BE2C (cell line): ENCODE data around the gene PDE2A.
A peak's percentile ranks its signal among the peaks of the same experiment; 100 is the strongest.

Source experiments
- DNase-seq: peaks from one replicate; pipeline ENCODE4 v3.0.0-alpha.2; 2020
- H3K27me3 ChIP-seq: fragments of 250-450 bp; sonication (Bioruptor Pico); 2 replicates; pipeline ENCODE4 v1.5.1; 2020; ENCODE audit warnings: mild to moderate bottlenecking
- H3K36me3 ChIP-seq: fragments of 250-450 bp; sonication (Bioruptor Pico); 2 replicates; pipeline ENCODE4 v1.5.1; 2020; ENCODE audit warnings: mild to moderate bottlenecking
- H3K4me1 ChIP-seq: fragments of 250-450 bp; sonication (Bioruptor Pico); 2 replicates; pipeline ENCODE4 v1.5.1; 2020
- H3K4me3 ChIP-seq: 2 replicates; pipeline ENCODE4 v1.5.1; 2011; ENCODE audit warnings: low read depth, low read length
- H3K9me3 ChIP-seq: fragments of 250-450 bp; sonication (Bioruptor Pico); 2 replicates; pipeline ENCODE4 v1.5.1; 2020
- CTCF ChIP-seq: IDR thresholded peaks from 2 replicates; pipeline ENCODE4 v1.5.1; 2012; ENCODE audit warnings: mild to moderate bottlenecking, low read depth, low read length

PDE2A gene

GRCh38 chr11:72641522-72642042 is 32.6 kb downstream of the PDE2A start:
- H3K4me1 ChIP-seq = peaks cover 17% of the 10 kb centered on the region
- no peaks in the 10 kb centered on the region for H3K27me3 ChIP-seq
- no peaks in the 10 kb centered on the region for H3K9me3 ChIP-seq
- no peak for TF ChIP-seq CTCF
- no peak for DNase-seq
- peaks cover 39% of the 10 kb centered on the region for H3K36me3 ChIP-seq
- H3K4me3 ChIP-seq = no peak overlapping the region

DNA sequence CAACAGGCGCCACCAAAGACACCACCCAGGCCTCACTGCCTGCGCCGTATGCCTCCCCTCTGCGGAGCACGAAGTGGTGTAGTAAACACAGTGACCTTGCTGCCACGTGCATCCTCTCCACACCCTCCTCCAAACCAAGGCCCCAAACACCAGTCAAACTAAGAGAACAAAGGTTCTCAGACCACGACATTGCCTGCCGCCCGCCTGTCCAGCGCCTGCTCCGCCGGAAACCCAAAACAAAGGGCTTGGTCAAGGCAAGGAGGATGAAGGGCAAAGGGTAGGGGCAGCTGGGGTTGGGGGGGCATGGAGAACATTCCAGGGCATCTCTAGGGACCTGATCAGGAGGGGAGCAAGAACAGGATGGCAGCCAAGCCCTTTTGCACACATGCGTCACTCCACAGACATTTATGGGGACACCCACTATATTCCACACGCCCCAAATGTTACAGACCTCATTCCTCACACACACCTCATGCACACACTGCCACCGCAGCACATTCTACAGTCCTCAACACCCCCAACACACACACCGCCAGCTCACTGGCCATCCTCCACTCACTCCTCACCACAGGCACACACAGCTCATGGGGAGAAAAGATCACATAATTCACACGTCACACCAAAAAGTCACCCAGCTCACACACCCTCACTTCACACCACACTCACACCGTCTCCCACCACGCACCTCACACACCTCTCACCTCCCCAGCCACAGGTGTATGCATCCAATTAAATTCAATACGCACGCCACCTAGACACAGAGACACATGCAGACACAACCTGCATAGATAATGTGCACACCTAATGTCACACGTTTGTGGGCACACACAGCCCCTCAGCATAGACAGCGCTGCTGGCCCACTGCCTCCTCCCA is 34.5 kb downstream of the PDE2A start:
- peaks cover 47% of the 10 kb centered on the region for H3K36me3 ChIP-seq
- no peaks in the 10 kb centered on the region for H3K27me3 ChIP-seq
- no peak for TF ChIP-seq CTCF
- peaks cover 29% of the 10 kb centered on the region for H3K4me1 ChIP-seq
- H3K9me3 ChIP-seq = no peaks in the 10 kb centered on the region
- H3K4me3 ChIP-seq = no peak overlapping the region
- DNase-seq = no peak

DNA sequence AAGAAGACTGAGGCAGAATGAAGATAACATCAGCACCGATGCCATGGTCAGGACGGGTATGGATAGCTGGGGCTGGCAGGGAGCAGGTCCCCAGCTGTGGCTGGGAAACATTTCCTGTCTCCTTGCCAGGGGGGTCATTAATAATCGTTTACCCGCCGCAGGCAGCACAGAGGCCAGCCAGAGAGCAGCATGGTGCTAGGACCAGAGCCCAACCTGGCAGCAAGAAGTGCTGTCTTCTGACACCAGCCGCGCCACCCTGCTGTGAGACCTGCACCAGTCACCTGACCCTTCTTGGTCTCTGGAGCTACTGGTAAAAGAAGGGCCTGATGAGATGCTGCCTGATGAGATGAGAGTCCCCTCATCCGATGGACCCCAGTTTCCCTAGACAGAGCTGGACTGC is 36.3 kb downstream of the PDE2A start:
- peak; percentile 34 for DNase-seq
- no peaks in the 10 kb centered on the region for H3K9me3 ChIP-seq
- TF ChIP-seq CTCF = no peak
- no peaks in the 10 kb centered on the region for H3K27me3 ChIP-seq
- H3K4me3 ChIP-seq = no peak overlapping the region
- peaks cover 65% of the 10 kb centered on the region for H3K36me3 ChIP-seq
- peaks cover 39% of the 10 kb centered on the region for H3K4me1 ChIP-seq

DNA sequence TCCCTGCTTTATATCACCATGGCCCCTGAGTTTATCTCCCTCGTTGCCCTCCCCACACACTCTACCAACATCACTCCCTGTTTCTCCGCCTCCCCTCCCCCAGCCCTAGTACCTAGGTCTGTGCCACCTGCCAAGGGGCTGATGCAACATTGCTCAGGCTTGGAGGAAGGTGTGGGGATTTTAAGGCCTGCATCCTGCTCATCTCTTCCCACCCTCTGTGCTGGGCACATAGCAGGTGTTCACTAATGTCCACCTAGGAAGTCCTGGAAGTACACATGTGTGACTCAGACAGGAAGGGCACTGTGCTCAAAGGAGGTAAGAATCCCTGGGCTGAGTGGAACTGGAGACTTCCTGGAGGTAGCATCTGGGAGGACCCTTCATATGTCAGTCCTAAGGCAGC is 37.0 kb downstream of the PDE2A start:
- no peak for DNase-seq
- H3K4me1 ChIP-seq = peaks cover 45% of the 10 kb centered on the region
- no peak for TF ChIP-seq CTCF

DNA sequence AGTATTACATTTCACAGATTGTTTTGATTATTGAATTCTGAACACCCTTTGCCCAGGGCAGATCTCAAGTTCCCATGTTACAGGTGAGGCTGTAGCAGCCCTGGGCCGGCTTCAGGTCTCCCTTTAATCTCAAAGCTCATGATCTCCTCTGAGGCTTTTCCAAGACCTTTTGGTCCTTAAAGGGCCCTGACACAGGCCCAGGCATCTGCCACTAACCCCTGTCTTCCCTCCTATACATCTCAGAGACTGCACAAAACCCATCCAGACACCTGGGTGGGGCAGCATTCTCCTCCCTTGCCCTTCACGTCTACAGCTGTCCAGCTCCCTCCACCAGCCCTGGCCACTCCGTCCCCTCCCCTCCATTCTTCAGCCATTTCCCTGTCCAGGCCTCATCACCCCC is 37.8 kb downstream of the PDE2A start:
- H3K4me1 ChIP-seq = peaks cover 53% of the 10 kb centered on the region
- H3K4me3 ChIP-seq = no peak overlapping the region
- no peak for TF ChIP-seq CTCF
- H3K9me3 ChIP-seq = no peaks in the 10 kb centered on the region
- H3K27me3 ChIP-seq = no peaks in the 10 kb centered on the region
- H3K36me3 ChIP-seq = peaks cover 60% of the 10 kb centered on the region
- DNase-seq = no peak

More for the DNA sequence above, 37.0 kb downstream of the PDE2A start:
- Histone ChIP-seq H3K27me3 (no peaks in the 10 kb centered on the region), H3K9me3 (no peaks in the 10 kb centered on the region), H3K4me3 (no peak overlapping the region), H3K36me3 (peaks cover 66% of the 10 kb centered on the region)

GRCh38 chr11:72635933-72636332 is 38.3 kb downstream of the PDE2A start:
- H3K4me3 ChIP-seq = no peak overlapping the region
- H3K4me1 ChIP-seq = peaks cover 57% of the 10 kb centered on the region
- TF ChIP-seq CTCF = no peak
- peak; percentile 65 for DNase-seq
- H3K9me3 ChIP-seq = no peaks in the 10 kb centered on the region
- H3K27me3 ChIP-seq = no peaks in the 10 kb centered on the region
- peaks cover 60% of the 10 kb centered on the region for H3K36me3 ChIP-seq
